GM06990 (cell line): ENCODE measurements around the gene LGMN.
A peak's percentile ranks its signal among the peaks of the same experiment; 100 is the strongest.

ENCODE experiments used
- DNase-seq: peaks from one replicate; pipeline ENCODE4 v3.0.0-alpha.2; 2011; ENCODE audit not compliant: insufficient read length; ENCODE audit errors: extremely low read depth
- H3K27me3 ChIP-seq: replicated peaks from 2 replicates; pipeline ENCODE4 v1.6.0; 2011; ENCODE audit warnings: low read length; ENCODE audit not compliant: control insufficient read depth, insufficient read depth
- H3K36me3 ChIP-seq: 2 replicates; pipeline ENCODE4 v1.5.1; 2011; ENCODE audit warnings: low read length; ENCODE audit not compliant: control insufficient read depth, insufficient read depth
- H3K4me3 ChIP-seq: replicated peaks from 2 replicates; pipeline ENCODE4 v1.5.1; 2011; ENCODE audit warnings: low read depth, mild to moderate bottlenecking, control low read depth, low read length
- TF ChIP-seq, protein P1 (sequence below): IDR thresholded peaks from 2 replicates; pipeline ENCODE4 v1.5.1; 2011; ENCODE audit warnings: low read length, control low read depth, mild to moderate bottlenecking, inconsistent platforms; ENCODE audit not compliant: insufficient read depth, poor library complexity, severe bottlenecking

The LGMN gene

DNA sequence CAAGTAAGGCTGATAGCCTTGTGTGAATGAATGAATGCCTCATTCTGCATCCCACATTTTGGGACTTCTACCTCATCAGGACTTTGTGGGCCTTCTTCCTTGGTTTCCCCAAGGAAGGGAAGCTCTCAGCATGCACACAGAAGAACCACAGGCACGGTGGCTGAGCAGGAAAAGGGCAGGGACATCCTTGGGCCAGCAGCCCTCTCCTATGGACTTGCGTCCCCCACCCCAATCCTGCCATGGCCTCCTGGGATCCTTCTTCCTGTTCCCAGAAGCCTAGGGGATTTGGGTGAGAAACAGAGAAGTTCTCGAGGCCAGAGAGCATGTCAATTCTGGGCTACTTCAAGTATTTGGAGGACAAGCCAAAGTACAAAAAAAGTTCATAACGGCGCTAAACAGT lies 69.7 kb downstream of the LGMN start:
- H3K36me3 ChIP-seq, result no peaks in the 10 kb centered on the region; the same call in none of the 2 replicates
- TF ChIP-seq, protein P1, sequence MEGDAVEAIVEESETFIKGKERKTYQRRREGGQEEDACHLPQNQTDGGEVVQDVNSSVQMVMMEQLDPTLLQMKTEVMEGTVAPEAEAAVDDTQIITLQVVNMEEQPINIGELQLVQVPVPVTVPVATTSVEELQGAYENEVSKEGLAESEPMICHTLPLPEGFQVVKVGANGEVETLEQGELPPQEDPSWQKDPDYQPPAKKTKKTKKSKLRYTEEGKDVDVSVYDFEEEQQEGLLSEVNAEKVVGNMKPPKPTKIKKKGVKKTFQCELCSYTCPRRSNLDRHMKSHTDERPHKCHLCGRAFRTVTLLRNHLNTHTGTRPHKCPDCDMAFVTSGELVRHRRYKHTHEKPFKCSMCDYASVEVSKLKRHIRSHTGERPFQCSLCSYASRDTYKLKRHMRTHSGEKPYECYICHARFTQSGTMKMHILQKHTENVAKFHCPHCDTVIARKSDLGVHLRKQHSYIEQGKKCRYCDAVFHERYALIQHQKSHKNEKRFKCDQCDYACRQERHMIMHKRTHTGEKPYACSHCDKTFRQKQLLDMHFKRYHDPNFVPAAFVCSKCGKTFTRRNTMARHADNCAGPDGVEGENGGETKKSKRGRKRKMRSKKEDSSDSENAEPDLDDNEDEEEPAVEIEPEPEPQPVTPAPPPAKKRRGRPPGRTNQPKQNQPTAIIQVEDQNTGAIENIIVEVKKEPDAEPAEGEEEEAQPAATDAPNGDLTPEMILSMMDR, result no peak
- H3K27me3 ChIP-seq, result no peaks in the 10 kb centered on the region
- DNase-seq, result no peak
- H3K4me3 ChIP-seq, result no peak overlapping the region

DNA sequence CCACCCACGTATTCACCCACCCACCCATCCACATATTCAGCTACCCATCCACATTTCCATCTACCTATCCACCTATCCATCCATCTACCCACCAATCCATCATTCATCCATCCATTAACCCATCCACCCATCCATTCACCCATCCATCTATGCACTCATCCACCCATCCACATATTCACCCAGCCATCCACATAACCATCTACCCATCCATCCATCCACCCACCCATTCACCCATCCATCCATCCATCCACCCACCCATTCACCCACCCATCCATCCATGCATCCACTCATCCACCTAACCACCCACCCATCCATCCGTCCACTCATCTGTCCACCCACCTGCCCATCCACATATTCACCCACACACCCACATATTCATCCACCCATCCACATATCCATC lies 70.5 kb downstream of the LGMN start:
- no peak for DNase-seq
- no peaks in the 10 kb centered on the region for H3K27me3 ChIP-seq
- no peak overlapping the region for H3K4me3 ChIP-seq
- TF ChIP-seq, protein P1, result no peak
- no peaks in the 10 kb centered on the region; the same call in none of the 2 replicates for H3K36me3 ChIP-seq

DNA sequence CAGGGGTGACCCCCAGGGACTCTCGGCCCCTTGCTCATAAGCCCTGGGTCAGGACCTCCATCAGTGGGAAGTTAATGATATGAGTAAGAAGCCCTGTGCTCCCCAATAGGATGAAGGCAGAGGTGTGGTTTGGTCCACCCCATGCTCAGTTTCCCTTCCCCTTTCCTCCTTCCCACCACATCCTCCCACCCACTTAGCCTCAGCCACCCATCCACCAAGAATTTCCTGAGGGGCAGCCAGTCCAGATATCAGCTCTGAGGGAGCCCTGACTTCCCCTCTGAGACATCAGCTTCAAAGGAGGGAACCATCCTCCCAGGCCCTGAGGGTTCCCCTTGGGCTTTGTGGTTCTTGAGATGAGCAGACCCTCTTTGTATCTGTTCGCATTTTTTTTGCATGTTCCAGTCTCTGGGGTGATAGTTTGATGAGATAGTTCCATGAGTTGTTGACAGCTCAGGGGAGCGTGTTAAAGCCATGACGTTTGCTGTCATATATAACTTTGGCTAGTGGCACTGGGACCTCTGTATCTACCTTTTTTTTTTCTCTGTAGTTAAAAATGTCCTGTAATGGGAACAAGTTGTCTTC lies 71.2 kb downstream of the LGMN start:
- H3K36me3 ChIP-seq, result no peaks in the 10 kb centered on the region; the same call in none of the 2 replicates
- TF ChIP-seq, protein P1, result no peak
- H3K4me3 ChIP-seq, result no peak overlapping the region
- H3K27me3 ChIP-seq, result no peaks in the 10 kb centered on the region
- DNase-seq, result peak; percentile 87

DNA sequence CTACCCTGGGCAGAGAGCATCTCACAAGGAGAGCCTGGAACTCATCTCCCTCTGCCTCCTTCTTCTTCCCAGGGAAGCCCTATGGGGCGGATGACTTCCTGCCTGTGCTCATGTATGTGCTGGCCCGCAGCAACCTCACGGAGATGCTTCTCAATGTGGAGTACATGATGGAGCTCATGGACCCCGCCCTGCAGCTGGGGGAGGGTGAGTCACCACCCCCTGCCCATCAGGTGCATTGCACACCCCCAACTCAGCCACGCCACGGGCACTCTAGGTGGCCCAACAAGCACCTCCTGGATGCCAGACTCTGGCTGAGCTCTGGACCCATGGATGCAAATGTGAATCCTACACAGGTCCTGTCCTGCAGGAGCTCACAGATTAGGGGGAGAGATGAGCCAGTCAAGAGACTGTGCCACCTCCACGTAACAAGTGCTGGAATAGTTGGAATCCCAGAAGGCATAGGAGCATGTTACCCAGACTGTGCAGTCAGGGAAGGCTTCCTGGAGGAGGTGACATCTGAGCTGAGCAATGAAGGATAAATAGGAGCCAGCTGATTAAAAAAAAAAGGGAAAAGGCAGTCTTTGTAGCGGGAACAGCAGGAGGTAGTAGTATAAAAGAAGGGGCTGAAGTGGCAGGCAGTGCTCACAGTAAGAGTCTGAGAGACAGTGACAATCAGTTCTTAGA lies 71.9 kb downstream of the LGMN start:
- no peak overlapping the region for H3K4me3 ChIP-seq
- DNase-seq, result no peak
- no peaks in the 10 kb centered on the region for H3K27me3 ChIP-seq
- no peaks in the 10 kb centered on the region; the same call in none of the 2 replicates for H3K36me3 ChIP-seq
- TF ChIP-seq, protein P1, result no peak

DNA sequence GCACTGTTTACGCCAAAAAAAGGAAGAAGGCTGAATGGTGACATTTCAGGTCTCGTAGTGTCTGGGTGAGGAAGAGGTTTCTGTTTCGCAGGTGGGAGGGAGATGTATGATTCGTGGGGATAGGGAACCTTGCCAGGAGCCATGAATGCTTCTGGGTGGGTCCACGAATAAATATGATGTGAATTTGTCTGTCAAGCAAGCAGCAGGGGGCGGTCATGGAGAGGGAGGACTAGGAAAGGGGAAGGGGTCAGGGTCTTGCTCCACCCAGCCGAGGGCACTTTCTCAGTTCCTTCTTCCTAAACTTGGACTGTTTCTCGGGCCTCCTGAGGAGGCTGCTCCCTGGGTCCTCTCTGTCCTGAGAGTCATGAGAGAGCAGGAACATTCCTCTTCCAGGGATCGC lies 72.5 kb downstream of the LGMN start:
- TF ChIP-seq, protein P1, result no peak
- no peak for DNase-seq
- Histone ChIP-seq H3K27me3 (no peaks in the 10 kb centered on the region), H3K4me3 (no peak overlapping the region), H3K36me3 (no peaks in the 10 kb centered on the region; the same call in none of the 2 replicates)
